ENCODE results near the gene SACM1L. TPM values are rescaled to one million over a fixed set of nuclear protein-coding genes. Genes with fewer than 3 reads are reported as not detected.
"Not testable (repeated sequence)": the region's sequence is repeated elsewhere in the genome, so short reads cannot be mapped to it uniquely, and the experiment has no call there.

SACM1L gene
- total RNA-seq, 1 experiment from 2014 or later: 51.0 TPM

DNA sequence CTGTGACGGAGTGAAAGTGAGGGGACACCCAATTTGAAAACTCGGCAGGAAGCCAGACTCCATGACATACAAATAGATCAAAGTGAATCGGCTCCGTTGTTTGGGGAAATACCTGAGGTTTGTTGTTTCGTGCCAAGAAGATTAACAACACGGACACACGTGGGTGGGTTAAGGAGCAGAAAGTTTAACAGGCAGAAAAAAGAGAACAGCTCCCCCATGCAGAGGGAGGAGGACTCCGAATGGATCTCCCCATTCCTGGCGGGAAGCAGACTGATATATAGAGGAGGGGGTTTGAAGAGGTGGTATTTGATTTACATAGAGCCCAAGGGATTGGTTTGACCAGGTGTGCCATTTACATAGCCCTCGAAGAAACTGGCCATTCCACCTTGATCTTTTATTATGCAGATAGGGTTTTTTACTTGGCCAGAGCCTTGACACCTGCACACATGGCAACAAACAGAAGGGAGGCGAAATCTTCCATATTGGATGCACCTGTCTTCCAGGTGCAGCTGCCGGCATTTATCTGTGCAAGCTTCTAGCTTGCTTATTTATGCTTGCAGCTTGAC, 4.8 kb upstream of the SACM1L start:
- ChIA-PET POLR2A (no interaction called here), CTCF (no interaction called here)
- intact Hi-C loops (cut with micrococcal nuclease; ENCODE audit: unreplicated experiment): no loop called here
- DNase-seq: no peak
- Histone ChIP-seq H3K4me3 (ENCODE audit: low read depth, low read length) (no peak overlapping the region), H3K4me1 (peaks cover 6% of the 10 kb centered on the region; the same call in 1 of the 2 replicates), H3K27me3 (replicated peaks; ENCODE audit: control insufficient read depth, insufficient read depth, low read length) (no peaks in the 10 kb centered on the region), H3K9me3 (0 out of 2 replicates have a peak, but pooled peaks cover 6% of the 10 kb centered on the region), H3K36me3 (ENCODE audit: control insufficient read depth, insufficient read depth, low read length) (no peaks in the 10 kb centered on the region)
- Mint-ChIP-seq H3K27ac (ENCODE audit: unreplicated experiment) (no peak overlapping the region), H3K27me3 (ENCODE audit: insufficient read depth, unreplicated experiment) (peaks cover 4% of the 10 kb centered on the region), H3K4me1 (ENCODE audit: low read depth, unreplicated experiment) (peaks cover 27% of the 10 kb centered on the region), H3K4me3 (ENCODE audit: unreplicated experiment) (no peak overlapping the region), H3K9me3 (ENCODE audit: unreplicated experiment) (no peaks in the 10 kb centered on the region), H3K36me3 (ENCODE audit: insufficient read depth, unreplicated experiment) (peaks cover 58% of the 10 kb centered on the region)
- BruUV-seq (replicated peaks): no TSS peak
- TF ChIP-seq, protein P1, sequence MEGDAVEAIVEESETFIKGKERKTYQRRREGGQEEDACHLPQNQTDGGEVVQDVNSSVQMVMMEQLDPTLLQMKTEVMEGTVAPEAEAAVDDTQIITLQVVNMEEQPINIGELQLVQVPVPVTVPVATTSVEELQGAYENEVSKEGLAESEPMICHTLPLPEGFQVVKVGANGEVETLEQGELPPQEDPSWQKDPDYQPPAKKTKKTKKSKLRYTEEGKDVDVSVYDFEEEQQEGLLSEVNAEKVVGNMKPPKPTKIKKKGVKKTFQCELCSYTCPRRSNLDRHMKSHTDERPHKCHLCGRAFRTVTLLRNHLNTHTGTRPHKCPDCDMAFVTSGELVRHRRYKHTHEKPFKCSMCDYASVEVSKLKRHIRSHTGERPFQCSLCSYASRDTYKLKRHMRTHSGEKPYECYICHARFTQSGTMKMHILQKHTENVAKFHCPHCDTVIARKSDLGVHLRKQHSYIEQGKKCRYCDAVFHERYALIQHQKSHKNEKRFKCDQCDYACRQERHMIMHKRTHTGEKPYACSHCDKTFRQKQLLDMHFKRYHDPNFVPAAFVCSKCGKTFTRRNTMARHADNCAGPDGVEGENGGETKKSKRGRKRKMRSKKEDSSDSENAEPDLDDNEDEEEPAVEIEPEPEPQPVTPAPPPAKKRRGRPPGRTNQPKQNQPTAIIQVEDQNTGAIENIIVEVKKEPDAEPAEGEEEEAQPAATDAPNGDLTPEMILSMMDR (IDR thresholded peaks at IDR 0.05; ENCODE audit: insufficient read depth in 1 of 2, low read depth in 1 of 2, low read length in 1 of 2, severe bottlenecking in 1 of 2, unreplicated experiment in 1 of 2): no peak

DNA sequence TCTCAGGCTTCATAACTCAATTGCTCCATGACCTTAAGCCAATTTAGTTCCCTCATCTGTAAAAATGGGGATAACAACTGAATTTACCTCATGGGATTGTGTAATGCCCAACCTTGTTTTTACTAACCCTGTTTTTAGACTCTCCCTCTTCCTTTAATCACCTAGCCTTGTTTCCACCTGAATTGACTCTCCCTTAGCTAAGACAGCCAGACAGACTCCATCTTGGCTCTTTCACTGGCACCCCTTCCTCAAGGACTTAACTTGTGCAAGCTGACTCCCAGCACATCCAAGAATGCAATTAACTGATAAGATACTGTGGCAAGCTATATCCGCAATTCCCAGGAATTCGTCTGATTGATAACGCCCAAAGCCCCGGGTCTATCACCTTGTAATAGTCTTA, 3.5 kb upstream of the SACM1L start:
- H3K27me3 ChIP-seq (replicated peaks; ENCODE audit: control insufficient read depth, insufficient read depth, low read length); H3K9me3 Mint-ChIP-seq (ENCODE audit: unreplicated experiment); DNase-seq; POLR2A ChIA-PET; intact Hi-C loops (cut with micrococcal nuclease; ENCODE audit: unreplicated experiment); H3K4me1 ChIP-seq; H3K9me3 ChIP-seq; H3K27me3 Mint-ChIP-seq (ENCODE audit: insufficient read depth, unreplicated experiment); H3K36me3 ChIP-seq (ENCODE audit: control insufficient read depth, insufficient read depth, low read length); H3K4me3 ChIP-seq (ENCODE audit: low read depth, low read length); BruUV-seq (replicated peaks): not testable (repeated sequence)
- Mint-ChIP-seq H3K4me3 (ENCODE audit: unreplicated experiment) (peak overlapping the region; percentile 6), H3K27ac (ENCODE audit: unreplicated experiment) (peak overlapping the region; percentile 67), H3K36me3 (ENCODE audit: insufficient read depth, unreplicated experiment) (peaks cover 52% of the 10 kb centered on the region), H3K4me1 (ENCODE audit: low read depth, unreplicated experiment) (peaks cover 32% of the 10 kb centered on the region)
- CTCF ChIA-PET: interaction anchor here (0.6 kb wide), 1 partner anchor 40 kb away, joined by 4 read pairs; no protein-coding TSS in a partner anchor

DNA sequence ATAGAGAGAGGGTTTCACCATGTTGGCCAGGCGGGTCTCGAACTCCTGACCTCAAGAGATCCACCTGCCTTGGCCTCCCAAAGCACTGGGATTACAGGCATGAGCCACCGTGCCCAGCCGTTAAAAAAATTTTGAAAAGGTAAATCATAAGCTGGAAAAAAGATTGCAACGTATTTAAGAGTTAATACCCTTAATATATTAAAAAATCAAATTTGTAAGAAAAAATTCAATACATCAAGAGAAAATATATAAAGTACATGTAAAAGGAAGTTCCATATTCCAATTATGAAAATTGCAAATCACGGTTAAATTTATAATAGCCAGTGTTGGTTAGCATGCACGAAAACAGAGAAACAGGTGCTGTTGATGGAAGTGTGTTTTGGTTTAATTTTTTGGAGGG, 2.3 kb upstream of the SACM1L start:
- POLR2A ChIA-PET: no interaction called here
- H3K4me3 ChIP-seq (ENCODE audit: low read depth, low read length): no peak overlapping the region
- CTCF ChIA-PET: no interaction called here
- Mint-ChIP-seq H3K4me1 (ENCODE audit: low read depth, unreplicated experiment) (peaks cover 37% of the 10 kb centered on the region), H3K36me3 (ENCODE audit: insufficient read depth, unreplicated experiment) (peaks cover 53% of the 10 kb centered on the region), H3K27me3 (ENCODE audit: insufficient read depth, unreplicated experiment) (peaks cover 4% of the 10 kb centered on the region), H3K27ac (ENCODE audit: unreplicated experiment) (no peak overlapping the region), H3K4me3 (ENCODE audit: unreplicated experiment) (peak overlapping the region; percentile 24), H3K9me3 (ENCODE audit: unreplicated experiment) (no peaks in the 10 kb centered on the region)
- no peaks in the 10 kb centered on the region for H3K27me3 ChIP-seq (replicated peaks; ENCODE audit: control insufficient read depth, insufficient read depth, low read length)
- BruUV-seq (replicated peaks): no TSS peak
- 0 out of 2 replicates have a peak, but pooled peaks cover 6% of the 10 kb centered on the region for H3K9me3 ChIP-seq
- intact Hi-C loops (cut with micrococcal nuclease; ENCODE audit: unreplicated experiment): no loop called here
- TF ChIP-seq, protein P1 (IDR thresholded peaks at IDR 0.05; ENCODE audit: insufficient read depth in 1 of 2, low read depth in 1 of 2, low read length in 1 of 2, severe bottlenecking in 1 of 2, unreplicated experiment in 1 of 2): no peak
- peaks cover 1% of the 10 kb centered on the region; the same call in 1 of the 2 replicates for H3K36me3 ChIP-seq (ENCODE audit: control insufficient read depth, insufficient read depth, low read length)
- peaks cover 12% of the 10 kb centered on the region; the same call in 1 of the 2 replicates for H3K4me1 ChIP-seq
- no peak for DNase-seq

Data from Caco-2 (cell line).